Occipital lobe (tissue), 2 donors: Measurements from ENCODE around the gene PIR. TPM values are rescaled to one million over a fixed set of nuclear protein-coding genes. Genes with fewer than 3 reads are reported as not detected.

Source experiments
- DNase-seq: peaks from one replicate; lab custom pipeline; 2025; lab: John Stamatoyannopoulos, UW
- total RNA-seq: library from RNA; depleted of rRNA; stranded (reverse); fragments of >200 nt; gene quantifications from one replicate; pipeline ENCODE4 v1.2.3, GENCODE V29; 2014

The PIR gene
- total RNA-seq = 1.7 TPM

DNA sequence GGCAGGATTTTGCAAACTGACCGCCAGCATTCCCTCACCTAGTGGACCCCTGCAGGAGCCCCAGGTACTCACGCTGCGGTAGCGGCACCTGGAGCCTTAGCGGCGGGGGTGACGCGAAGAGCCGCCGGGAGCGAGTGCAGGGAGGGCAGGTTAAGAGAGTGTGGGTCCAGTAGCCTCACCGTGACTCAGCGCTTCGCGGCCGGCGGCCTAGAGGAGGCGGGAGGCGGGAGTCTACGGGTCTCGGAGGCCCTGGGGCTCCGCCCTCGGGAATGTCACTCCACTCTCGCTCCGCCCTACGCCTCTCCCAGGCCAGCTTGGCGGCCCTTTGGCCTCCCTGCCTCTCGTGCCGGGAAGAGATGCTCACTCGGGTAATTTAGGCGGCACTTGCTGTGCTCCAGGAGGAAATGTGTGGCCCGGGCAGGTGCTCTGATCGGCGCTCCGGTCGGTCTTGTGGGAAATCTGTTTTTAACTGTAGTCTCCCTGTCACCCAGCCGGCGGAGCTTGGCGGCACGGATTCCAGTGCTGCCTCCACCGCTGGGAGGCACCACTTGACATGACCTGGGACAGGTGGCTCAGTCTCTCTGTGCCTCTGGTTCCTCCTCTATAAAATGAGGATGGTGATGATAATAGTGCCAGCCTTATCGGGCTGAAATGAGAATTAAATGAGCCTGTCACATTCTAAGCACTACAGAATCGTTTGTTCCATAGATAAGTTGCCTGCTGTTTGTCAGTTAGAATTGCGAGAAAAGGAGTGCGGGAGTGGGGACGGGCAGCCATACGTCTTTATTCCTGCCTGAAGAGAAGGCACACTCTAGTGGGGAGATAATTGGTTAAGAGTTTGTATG is at the start of gene PIR:
Gene PIR (minus strand): TSS at position 216 of the 845 bp plus-strand sequence. CDS start 2,076 bp downstream, outside the sequence.
- DNase-seq = peak; percentile 78

DNA sequence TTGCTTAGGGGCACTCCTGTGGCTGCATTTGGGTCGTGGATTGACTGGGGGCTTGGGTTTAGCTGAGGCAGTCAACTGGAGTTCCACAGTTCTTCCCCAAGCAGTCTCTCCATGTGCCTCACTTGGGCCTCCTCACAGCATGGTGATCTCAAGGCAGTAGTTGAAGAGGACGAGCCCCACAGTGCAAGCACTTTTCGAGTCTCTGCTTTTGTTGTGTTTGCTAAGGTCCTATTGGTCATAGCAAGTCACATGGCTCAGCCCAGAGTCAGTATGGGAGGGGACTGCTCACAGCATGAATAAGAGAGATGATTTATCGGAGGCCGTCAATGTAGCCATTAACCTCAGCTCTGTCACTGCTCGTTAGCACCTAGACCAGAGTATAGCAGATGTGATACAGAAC is 37.2 kb upstream of the PIR start:
- DNase-seq = no peak

DNA sequence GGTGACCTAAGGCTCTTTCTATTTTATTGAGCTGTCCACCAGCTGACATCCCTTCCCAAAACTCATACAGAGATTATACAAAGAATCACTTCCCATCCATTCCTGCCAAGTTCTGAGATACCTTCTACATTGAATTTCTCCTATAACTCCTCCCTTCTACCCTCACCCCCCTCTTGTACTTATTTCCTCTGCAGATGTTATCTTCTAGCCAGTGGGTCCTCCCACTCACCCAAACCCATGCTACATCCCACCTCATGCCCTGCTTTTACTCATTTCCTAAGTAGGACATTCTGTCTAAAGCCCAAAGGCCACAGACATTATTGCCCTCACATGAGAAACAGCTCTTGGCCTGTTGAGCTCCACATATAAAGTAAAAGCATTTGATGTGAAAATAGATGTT is 36.0 kb upstream of the PIR start:
- DNase-seq = no peak

DNA sequence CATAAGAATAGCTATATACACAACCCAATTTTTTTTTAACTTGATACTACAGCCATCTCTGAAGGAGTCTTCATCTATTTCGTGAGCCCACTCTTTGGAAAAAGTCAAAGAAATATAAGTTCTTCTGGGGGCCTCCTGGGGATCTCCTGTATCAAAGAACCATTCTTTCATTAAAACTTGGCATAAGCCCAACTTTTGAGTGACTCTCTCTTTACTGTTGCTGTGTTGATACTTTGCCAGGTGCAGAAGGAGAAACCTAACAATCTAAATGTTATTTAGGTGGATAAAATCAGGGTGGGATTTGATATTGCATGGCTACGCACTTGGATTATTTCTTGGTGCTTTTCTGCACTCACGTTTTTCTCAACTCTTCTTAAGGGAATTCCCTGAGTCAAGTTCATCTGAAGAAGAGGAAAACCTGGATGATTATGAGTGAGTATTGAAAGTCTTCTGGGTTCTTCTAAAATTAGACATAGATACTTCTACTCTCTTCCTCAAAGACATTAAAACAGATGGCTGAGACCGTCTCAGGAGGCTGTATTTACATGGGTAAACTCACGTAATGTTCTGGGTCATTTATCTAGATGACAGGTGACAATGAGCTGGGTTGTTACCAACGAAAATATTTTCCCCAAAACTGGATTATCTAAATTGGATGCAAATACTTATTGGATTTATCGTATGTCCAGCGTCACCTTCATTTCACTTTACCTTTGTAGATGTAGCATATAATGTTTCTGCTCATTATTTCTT is 32.7 kb upstream of the PIR start:
- DNase-seq = no peak

DNA sequence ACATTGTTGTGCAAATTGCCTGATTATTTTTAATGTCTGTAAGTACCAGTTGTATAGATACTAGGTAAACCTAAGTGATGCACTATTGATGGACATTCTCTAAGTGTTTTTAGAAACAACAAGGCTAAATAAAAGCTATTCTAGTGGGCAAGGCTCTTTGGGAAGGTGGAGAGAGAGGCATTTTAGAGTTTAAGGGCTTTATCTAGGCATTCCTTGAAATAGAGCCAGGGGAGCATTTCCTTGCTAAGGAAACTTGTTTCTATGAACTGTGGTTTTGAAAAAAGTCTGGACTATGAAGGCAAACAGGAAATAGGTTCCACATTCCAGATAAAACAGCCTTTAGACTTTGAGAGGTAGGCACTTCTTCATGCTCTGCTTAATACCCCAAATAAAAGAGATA is 31.3 kb upstream of the PIR start:
- no peak for DNase-seq

DNA sequence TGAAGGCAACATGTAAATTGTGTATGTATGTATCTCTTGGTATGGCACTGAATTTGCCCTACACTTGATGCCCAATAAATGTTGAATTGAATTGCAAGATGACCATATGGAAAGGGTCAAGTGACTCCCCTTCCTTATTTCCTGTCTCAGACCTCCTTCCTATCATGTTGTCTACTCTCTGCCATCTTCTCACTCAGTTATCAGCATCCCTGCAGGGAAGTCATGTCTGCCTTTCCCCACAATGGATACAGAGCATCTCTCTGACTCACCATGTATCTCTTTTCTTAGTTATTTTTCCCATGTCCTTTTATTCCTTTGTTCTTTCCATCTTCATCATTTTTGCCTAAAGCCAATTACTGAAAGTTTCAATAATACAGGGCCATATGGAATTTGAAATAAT is 30.0 kb upstream of the PIR start:
- DNase-seq = no peak

DNA sequence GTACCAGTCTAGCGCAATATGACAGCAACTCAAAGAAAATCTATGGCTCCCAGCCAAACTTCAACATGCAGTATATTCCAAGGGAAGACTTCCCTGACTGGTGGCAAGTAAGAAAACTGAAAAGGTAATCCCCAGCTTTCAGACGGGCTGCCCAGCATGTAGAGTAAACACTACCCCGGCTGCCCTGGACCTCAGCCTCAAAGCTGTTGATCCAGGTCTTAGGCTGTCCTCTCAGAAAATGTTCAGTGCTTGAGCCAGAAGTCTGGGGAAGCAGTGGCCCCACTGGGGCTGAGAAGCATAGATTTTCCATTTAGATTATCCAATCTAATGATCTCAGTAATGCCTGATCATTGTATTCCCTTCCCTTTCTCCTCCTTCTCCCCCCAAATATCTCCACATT is 29.3 kb upstream of the PIR start:
- no peak for DNase-seq

DNA sequence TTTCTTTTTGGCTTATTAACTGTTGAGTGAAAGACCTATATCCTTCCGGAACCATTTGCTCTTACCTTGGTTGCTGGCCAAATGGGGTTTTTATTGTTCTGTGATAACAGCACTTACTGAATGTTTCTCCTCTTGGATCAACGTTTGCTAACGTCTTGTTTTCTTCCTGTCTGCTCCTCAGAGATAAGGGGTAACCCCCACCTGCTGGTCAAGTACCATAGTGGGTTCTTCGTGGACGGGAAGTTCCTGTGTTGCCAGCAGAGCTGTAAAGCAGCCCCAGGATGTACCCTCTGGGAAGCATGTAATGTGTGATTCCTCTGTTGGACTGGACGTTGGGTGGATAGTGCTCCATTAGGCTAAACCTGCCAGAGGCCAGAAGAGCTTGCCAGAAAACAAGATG is 22.8 kb upstream of the PIR start:
- DNase-seq = no peak

DNA sequence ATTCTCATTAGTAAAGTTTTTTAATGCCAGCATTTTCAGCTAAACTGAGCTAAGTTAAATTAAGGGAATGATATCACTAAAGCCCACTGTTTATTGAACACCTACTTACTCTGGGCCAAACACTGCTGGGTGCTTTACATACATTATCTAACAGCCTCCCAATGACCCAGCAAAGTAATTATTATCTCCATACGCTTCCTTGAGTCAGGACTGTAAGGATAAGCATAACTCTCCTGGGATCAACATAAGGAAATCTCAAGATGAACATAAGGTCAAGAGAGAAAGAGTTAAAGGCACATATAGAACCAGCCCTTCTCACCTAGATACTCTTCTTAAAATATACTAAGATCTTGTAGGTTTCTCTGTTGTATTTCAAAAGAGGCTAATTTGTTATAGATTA is 21.1 kb upstream of the PIR start:
- no peak for DNase-seq

DNA sequence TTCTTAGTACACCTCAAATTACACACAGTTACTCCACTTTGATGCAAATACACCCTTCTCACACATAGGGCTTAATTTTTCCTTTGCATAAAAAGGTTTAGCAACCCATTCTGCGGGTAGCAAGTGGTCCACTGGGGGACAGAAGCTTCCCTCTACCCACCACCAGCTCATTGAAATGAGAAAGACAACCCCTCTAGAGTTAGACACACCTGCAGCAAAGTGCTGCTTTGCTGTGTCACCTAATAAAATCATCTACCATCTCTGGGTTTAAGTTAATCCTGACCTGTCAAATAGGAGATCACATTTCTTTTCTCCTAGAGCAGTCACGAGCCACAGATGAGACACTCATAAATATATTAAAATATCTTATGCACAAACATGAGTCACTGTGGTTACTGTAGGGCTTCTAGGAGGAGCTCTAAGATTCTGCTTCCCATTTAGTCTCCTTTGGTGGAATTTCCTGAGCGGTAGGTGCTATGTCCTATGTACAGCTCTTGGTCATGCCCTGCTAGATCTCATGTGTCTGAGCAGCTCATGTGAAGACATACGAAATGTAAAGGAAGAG is 19.4 kb upstream of the PIR start:
- no peak for DNase-seq

DNA sequence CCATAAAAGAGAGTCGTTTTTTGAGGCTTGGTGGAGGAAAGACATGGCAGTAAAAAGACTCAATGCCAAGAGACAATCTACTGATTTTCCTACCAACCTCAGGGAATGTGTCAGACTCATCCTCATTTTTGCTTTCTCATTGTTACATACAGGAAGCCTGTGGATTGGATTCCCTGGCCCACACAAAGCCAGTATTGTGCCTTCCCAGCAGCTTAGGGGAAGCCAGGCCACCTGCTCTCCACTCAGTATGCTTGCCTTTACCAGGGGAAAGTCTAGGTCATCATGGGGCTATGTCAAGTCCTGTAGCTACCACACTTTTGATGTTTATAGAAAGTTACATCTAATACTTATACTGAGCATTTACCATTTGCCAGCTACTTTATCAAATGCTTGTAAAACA is 18.4 kb upstream of the PIR start:
- DNase-seq = no peak

DNA sequence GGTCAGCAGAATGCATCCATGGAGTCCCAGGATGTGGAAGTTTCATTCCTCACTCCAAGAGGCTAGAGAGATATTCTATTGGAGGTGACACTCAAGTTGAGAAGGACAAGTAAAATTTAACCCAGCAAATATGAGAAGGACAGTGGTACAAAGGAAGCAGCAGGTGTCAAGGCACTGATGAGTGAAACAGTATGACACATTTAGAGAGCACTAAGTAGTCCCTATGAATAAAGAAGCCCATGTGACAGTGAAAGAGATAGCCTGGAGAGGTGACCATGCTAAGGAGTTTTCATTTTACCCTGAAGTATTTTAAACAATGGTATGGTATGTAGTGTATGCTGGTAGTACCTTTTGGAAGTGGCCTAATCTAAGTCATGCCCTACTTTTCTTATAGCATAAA is 16.7 kb upstream of the PIR start:
- no peak for DNase-seq

DNA sequence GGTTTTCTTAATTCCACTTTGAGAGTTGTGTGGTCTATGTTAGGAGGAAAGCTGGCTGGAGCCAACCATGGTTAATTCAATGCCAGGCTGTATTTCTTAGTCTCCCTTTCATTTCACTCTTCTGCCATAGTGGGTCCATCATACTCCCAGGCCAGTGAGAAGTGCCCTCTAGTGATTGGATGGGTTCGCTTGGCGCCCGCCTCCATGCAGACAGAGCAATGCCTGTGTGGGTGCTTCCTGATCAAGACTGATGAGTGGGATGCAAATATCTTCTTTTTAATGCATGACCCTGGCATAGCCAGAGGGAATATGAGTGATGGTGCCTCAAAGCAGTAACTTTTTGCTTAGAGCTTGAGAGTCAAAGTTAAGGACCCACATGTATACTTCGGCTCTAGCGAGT is 13.9 kb upstream of the PIR start:
- DNase-seq = no peak

DNA sequence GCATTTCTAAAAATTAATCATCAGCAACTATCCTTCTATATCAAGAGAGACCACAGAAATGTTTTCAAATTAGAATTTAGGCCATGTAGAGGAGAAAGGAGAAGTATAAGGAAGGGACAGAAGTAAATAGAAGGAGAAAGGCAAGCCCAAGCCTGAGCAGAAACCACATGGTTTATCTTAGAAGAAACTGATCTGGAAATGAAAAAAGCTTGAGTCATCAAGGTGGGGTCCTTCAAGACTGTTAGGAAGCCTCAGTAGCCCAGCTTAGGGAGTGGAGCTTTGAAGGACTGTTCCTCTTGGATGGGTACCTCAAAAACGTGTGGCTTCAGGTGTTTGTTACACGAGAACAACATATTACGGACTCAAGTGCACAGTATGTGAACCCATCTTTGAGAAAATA is 12.0 kb upstream of the PIR start:
- DNase-seq = no peak

DNA sequence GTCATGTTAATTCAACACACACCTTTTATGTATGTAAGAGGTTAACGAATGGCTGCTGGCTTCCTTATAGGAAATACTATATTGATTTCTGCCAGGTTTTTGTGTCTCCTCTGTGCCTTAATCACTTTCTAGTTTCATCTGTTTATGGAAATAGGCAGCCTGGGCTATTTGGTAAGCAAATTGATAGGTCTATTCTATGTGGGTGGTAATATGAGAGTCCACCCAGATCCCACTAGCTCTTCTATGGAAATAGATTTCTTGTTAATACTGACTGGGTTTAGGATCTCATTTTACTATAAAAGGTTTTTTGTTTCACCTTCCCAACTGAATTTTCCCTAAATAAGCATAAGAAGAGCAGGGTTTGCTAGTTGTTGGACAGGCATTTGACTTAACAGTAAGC is 11.5 kb upstream of the PIR start:
- DNase-seq = no peak

DNA sequence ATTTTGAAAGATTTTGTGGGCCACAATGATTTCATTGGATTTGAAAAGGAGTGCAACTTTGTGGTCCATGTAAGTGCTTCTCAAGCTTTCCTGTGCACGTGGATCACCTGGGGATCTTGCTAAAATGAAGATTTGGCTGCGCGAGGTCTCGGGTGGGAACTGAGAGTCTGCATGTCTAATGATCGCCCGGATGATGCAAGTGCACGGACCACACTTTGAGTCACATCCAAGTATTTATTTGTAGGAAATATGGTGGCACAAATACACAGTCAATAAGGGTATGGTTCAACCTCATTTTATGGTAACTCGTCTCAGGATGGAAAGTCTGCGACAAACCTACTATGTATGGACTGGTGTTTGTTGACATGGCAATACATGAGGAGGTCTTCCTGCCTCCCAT is 8.4 kb upstream of the PIR start:
- DNase-seq = no peak

DNA sequence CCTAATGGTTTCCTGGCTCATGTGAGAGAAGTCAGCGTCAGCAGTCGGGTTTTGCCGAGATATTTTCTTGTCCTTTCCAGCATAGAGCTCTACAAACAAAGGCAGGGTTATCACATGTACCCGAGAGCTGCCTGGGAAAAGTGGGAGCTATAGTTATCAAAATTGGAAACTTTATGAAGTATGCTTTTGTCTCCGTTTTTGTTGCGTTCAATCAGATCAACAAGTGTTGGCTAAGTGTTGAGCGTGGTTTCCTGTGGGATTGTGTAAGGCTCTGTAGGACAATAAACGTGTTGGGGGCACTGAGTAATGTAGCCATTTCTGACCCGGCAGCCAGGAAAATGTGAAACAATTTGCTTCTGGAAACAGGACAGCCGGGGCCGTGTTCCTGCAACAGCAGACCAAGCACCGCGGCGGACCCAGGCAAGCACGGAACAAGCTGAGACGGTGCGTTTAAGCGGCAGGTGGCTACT is 7.4 kb upstream of the PIR start, which contains the start of gene BMX:
Gene BMX (plus strand): TSS at position 311 of the 470 bp plus-strand sequence. CDS start 7,547 bp downstream, outside the sequence.
- no peak for DNase-seq

DNA sequence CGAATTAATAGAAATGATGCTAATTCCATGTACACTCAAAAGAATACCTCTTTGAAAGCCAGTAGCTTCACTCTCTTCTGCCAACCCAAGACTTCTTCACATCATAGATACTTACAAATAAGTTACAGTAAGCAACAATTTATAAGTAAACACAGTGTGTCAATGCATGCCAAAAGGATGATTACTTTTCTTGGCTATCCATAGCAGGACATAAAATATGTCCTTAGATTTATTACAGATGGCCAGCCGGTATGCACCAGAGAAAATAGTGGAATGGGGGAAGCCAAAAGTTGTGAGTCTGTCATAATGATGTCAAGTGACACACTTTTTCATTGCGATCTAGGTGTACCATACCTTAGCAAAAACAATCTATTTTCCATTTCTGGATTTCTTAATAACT is 6.8 kb upstream of the PIR start:
- DNase-seq = no peak

DNA sequence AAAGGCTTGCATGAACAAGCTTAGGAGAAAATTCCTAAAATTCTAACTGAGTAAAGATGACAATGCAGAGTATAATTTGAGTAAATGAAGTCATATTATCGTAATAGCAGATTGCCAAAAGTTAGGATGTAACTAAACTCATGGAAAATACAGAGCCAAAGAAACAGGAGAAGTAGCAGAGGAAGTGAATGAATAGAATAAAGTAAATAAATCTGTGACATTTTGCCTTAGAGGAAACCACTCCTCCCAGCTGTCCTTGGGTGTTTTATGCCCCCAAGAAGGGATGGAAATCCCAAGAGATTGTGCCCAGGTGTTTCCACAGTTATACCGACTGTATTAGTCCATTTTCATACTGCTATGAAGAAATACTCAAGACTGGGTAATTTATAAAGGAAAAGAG is 5.6 kb upstream of the PIR start:
- DNase-seq = no peak

DNA sequence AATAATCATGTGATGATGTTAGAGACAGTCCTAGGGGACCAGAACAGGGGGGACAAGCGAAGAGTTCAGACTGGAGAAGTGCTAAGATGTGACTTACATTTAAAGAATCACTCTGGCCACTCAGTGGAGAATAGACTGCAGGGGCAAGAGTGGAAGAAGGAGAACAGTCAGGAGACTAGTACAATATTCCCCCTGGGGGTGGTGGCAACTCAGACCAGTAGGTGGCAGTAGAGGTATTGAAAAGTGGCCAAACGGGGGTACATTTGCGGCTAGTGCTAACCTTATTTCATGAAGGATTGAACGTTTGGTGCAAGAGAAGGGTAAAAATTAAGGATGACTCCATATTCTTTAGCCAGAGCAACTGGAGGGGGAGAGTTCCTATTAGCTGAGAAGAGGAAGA is 4.7 kb upstream of the PIR start:
- DNase-seq = no peak

DNA sequence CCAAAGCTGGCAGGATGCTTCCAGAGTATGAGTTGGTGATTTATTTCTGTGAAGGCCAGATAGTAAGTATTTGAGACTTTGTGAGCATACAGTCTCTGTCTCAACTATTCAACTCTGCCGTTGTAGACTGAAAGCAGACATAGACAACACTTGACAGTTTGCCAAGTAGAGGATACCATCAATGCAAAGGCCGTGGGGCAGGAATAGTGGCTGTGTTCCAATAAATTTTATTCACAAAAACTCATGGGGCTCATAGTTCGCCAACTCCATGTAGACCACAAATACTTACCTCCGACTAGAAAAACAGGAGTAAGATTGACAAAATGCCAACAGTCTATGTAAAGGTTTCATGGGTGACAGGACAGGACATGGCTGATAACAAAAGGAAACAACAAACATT is 3.7 kb upstream of the PIR start:
- no peak for DNase-seq

DNA sequence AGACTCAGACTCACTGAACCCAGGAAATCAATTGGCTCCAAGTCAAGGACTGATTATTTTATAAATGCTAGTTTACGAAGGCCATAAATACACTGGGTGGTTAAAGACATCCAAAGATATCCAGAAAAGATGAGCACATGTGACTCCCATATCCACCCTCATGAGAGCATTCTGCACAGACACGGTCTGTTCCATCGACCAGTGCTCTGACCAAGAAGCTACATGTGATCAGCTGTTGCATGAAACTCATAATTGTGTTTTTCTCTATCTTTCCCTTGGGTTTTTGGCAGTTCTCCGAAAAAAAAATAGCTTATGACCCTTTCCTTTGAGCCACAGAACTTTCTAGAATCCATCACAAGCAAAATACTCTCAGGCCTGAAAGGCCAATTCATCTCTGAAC is 2.7 kb upstream of the PIR start:
- no peak for DNase-seq

DNA sequence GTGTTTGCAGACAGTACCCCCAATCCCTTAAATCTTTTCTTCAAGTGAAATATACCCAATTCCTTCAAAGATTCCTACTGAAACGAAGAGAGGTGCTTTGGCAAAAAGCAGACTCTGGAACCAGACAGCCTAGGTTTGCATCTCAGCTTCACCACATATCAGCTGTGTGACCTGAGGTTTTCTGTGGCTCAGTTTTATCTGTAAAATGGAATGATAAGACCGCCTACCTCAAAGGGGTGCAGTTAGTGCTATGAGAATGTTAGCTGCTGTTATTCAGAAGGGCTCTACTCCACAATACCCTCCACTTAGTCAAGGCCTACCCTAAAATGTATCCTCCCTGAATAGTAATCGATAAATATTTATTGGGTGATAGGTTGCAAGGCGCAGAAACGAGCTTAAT is 664 bp downstream of the PIR start:
- DNase-seq = no peak
